ENCODE measurements around the gene CCR7.

Gene CCR7, protein sequence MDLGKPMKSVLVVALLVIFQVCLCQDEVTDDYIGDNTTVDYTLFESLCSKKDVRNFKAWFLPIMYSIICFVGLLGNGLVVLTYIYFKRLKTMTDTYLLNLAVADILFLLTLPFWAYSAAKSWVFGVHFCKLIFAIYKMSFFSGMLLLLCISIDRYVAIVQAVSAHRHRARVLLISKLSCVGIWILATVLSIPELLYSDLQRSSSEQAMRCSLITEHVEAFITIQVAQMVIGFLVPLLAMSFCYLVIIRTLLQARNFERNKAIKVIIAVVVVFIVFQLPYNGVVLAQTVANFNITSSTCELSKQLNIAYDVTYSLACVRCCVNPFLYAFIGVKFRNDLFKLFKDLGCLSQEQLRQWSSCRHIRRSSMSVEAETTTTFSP

DNA sequence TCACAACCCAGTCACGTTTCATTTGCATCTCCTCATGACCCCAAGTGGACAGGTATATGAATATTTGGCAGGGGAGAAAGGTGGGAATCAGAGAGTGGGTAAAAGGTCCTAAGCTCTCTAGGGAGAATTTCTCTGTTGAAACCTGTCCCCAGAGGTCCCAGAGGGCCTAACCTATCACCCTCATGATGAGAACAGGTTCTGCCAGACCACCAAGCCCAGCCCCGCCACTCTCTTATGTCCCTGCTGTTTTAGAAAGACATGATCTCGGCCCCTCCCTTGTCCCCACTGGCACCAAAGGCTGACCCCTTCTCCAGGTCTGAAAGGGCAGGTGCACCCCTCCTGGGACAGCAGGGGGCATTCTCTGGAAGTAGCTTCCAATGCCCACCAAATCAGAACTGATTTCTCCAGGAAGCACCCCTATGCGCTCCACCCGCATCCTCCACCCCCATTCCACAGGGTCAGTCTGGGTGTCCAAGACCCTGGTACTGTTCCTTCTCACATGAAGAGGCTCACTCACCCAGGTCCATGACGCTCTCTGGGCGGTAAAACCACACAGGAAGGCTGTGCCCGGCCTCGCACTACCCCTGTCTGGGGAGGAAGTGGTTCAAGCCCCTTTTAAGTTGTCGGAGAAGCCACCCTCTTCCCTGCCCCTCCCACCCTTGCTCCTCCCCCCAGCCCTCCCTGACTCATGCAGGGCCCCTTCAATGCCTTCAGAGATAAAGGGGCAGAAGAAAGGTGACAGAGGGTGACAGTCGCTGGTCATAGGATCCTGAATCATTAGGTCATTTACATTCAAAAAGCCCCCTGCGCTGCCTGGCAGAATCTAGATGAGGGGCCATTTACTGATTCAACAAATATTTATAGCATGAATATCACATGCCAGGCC is at the start of gene CCR7:
CCR7 (minus strand) TSS at position 590 of the 886 bp plus-strand sequence; CDS start at position 527, 63 bp downstream.
- peak in 2 of 3 experiments; percentile 53 to 70 for DNase-seq (ENCODE audit: low read depth in 3 of 3)

DNA sequence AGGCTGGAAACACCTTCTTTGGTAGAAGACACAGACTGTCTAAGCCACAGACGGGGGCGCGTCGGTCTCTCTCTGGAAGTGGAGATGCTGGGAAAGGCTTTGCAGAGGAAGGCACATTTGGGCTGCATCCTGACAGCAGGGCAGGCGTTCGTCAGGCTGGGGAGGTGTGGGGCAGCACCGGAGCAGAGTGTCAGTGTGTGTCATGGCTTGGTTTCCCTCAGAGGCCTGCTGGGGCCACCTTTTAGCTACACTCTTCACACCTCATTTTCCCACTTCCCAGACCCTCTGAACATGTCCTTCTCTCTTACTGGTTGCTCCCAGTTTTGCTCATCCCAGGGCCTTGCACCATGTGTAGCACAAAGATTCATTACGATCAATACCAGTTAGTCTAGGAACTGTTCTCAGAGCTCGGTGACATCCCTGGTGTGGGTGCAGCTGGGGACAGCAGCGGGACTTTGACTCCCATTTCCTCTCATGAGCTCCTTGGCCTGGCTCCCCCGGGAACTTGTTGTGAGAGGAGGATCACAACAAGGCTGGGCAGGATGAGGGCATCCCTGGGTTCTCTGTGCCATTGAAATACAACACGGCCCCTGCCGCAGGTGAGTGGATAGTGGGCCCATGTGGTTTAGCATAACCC is 49.3 kb upstream of the CCR7 start:
- DNase-seq (ENCODE audit: low read depth in 3 of 3) = no peak

DNA sequence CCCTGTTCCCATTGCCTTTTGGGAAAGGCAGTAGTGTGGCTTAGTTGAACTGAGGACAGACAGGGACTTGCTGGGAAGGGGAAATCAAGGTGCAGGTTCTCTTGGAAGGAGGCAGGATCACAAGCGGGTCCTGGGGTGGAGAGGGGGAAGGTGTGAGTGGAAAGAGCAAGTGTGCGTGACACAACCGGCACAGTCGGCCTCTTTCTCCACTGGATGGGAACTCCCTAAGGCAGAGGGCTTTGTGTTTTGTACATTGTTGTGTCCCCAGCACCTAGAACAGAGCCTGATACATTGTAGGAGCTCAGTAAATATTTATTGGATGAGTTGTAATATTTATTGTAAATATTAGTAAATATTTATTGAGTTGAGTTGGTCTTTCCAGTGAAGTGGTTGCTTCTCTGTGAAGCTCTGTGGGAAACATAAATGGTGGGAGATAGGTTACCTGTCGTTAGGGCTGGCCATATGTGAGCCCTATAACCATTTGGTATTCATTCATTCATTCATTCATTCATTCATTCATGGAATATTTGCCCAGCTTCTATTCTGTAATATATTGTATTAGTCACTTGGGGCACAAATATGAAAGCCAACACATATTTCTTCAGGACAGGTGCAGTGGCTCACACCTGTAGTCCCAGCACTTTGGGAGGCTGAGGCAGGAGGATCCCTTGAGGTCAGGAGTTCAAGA is 48.3 kb upstream of the CCR7 start:
- DNase-seq (ENCODE audit: low read depth in 3 of 3) = no peak

DNA sequence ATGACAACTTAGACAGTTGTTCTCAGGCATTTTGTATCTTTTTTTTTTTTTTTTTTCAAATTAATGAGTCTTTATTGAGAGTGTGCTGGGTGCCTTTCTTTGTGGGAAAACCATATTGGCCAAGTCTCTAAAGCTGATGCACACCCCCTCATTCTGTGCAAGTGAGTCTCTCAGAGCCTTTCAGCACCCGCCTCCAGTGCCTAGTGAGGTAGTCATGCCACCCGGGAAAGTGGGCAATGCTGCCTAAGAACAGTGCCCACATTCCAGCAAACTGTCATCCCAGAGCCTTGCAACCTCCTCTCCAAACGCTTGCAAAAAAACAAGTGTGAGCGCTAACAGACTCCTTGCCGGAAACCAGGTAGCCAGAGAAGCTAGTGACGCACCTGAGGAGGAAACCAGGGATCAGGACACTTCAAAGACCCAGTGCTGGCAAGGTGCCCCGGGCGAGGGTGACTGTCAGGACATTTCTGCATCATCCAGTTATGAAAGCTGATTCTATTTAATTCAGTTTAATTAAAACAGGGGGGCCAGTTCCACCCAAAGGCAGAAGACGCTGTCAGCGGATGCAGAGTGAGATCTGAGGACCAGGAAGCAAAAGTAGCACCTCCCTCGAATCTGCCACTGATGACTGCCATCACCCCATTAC is 47.5 kb upstream of the CCR7 start:
- DNase-seq (ENCODE audit: low read depth in 3 of 3) = peak in 1 of 3 experiments; percentile 57

DNA sequence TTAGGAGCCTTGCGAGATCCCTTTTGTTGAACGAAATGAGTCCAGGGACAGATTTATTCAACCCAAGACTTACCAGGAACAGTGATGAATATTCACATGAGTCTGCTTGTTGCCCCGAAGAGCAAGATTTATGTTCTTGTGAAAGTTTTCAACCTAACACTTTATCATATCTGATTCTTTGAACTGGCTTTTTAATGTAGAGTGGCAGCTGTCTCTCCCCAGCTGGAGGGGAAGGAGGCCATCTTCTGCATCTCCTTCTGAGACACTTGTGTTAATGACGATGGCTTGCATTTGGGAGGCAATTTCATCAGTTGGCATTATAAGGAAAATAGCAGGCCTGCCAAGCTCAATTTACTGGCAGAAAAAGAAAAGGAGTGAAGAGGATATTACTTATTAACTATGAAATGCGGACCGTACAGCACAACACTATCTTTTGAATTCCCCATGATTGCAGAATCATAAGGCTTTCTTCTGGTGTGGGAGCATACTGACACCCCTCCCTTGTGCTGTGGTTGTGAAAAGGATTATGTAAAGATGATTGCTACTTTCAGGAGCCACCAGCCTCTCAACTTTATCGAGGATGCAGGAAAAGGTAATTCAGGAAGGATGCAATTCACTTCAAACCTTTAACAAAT is 46.7 kb upstream of the CCR7 start:
- no peak for DNase-seq (ENCODE audit: low read depth in 3 of 3)

DNA sequence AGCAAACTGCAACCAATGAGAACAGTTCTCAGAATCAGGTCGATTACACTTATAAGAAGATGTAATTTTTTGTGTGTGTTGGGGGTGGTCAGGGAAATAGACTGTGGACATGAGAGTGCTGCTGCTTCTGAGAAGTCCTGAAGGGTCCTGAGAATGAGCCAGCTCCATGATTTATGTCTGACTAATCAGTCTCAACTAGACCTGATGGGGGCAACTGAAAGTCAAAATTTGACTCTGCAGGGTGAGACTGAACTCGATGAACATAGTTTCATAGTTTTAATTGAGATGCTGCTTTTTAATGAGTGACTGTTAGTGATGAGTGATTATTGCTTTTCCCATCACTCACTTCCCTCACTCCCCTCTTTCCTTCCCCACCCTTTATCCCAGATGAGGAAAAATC is 45.1 kb upstream of the CCR7 start:
- DNase-seq (ENCODE audit: low read depth in 3 of 3) = no peak

DNA sequence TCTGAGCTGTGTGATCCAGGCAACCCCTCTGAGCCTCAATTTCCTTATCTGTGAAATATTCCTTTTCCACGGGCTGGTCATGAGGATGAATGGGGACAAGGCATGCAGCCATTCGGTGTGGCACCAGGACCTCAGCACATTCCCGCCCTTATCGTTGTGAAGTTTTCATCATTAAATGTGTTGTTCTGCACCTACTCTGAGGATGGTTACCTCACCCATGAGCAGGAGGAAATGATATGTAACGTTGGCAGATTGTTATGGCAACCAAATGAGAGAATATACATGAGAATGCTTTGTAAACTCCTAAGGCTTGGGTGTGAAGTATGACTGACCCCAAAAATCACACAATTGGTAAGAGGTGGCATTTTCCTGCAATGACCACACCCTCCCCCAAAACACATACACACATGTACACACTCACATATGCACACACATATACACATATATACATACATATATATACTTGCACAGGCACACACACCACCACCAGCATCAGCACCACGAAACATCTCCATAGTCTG is 42.8 kb upstream of the CCR7 start:
- DNase-seq (ENCODE audit: low read depth in 3 of 3) = no peak

DNA sequence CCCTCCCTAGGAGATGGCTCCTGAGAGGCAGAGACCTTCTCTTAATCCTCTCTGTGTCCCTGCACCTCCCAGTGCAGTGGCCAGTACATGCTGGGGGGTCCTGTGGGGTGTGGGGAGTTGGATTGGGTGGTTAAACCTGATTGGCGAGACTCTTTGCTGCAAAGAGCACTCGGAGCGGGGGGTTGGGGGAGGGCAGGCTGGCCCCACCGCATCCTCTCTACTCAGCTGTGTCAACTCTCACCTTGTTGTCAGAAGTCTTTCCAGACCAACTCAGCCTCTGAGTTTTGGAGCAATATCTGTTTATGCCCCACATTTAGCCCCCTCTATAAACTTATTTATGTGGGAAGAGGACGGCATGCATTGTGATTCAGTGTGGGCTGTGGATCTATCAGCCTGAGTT is 42.4 kb upstream of the CCR7 start:
- no peak for DNase-seq (ENCODE audit: low read depth in 3 of 3)

DNA sequence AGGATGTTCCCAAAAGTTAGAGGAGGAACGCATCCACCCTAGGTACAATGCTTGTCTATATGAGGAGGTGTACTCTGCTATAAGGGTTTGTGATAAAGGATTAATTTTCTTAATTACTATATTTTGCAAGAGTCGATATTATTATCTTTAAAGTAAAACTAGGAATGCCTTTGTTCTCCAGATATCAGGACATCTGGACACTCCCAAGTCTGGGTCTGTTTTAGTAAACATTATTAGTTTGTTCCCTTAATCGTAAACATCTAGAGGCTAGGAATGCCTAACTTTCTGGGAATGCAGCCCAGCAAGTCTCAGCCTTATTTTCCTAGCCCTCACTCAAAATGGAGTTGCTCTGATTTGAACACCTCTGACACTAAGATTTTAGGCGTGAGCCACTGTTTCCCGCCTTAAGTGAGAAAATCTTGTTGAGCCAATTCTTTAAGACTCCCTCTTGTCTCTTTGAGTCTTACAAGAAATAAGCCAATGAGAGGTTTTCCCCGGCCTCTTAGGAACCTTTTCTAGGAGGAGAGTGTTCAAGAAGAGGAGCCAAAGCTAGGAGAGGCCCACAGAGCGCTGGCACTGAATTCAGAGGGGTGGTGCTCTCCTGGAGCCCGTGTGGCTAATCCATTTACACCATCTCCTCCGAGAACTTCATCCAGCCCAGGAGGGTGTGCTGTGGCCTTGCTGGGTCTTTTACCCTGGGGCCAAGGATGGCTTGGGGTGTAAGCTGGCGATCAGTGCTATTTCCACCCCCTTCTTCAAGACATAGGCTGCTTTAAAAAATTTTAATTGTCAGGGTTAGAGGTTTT is 41.5 kb upstream of the CCR7 start:
- no peak for DNase-seq (ENCODE audit: low read depth in 3 of 3)

DNA sequence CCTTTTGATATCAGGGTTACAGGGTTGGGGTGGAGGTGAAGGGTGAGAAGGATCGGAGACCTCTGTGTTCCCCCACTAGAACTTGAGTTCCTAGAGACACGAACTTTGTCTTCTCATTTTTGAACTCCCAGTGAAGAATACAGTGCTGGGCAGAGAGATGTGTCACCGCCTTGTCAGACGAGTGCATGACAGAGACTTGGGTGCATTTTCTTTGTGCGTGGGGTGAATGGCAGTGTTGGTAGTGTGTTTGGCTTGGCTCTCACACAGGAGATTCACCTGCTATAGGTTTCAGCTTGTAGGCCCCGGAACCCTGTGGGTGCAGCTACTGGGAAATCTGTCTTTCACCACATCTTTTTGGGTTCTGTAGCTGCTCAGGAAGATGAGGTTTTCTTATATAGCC is 40.0 kb upstream of the CCR7 start:
- peak in 2 of 3 experiments; percentile 47 to 65 for DNase-seq (ENCODE audit: low read depth in 3 of 3)

DNA sequence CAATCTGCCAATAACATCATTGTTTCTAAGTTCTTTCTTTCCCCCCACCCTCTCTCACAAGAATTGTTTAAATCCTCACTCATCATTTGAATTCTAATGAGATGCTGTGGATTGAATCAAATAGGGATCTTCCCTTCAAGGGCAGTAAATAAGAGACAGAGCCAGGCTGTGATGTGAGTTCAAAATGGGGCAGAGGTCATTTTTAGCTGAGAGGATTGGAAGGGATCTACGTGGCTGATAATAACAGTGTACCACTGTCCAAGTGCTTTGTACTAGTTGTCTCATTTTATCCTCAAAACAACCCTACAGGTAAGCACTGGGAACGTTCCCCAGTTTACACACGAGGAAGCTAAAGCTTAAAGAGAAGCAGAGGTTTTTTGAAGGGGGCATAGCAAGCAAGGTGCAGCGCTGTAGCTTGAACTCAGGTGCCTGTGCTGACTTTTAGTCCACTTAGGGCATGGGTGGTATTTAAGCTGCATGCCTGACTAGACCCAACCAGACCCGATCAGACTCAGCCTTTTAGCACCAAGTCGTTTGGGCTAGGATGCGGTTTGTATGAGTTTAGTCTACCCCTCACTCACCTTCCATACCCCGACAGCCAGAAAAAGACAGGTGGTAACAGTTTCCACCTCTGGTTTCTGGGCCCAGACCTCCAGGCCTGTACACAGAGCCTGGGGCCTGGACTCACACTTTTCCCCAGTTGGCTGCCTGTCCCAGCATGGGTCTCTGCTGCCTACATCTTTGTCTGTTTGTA is 39.2 kb upstream of the CCR7 start:
- no peak for DNase-seq (ENCODE audit: low read depth in 3 of 3)

DNA sequence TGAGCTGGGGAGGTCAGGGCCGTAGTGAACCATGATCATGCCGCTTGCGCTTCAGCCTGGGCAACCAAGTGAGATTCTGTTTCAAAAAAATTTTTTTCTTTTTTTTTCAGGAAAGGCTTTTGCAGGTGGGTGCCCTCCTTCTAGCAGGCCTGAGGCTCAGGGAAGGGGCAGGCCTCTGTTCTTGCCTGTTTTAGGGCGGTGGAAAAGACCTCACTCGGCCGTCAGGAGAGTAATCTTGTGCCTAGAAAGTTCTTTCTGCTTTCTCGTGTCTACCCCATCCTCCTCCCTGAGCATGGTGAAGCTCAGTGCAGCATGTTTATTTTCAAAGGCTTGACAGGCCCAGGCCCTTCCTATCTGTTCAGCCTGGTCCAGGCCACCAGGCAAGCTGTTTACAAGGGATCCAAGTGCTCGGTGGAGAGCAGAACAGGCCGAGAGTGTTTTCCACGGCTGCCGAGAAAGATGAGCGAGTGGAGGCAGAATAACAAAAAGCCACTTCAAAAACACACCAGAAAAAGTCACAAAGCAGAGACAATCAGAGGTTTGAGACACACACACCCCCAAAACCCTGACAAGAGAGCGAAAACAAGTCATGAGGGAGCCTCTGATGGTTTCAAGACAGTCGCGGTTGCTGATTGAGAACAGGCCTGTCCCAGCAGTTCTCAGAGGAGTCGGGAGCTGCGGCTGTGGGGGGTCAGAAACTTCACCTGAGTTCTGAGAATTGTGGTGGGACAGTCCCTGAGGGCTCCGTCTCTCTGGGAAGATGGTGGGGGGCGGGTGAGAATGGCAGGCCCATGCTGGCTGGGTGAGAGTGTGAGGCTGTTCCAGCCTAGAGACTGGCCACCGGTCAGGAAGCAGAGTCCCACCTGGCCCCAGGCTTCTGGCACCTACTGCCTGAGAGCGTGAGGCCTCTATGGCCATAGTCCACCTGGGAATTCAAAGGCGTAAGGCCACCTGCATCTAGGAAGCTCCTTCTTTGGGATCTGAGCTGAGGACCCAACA is 37.5 kb upstream of the CCR7 start:
- no peak for DNase-seq (ENCODE audit: low read depth in 3 of 3)

DNA sequence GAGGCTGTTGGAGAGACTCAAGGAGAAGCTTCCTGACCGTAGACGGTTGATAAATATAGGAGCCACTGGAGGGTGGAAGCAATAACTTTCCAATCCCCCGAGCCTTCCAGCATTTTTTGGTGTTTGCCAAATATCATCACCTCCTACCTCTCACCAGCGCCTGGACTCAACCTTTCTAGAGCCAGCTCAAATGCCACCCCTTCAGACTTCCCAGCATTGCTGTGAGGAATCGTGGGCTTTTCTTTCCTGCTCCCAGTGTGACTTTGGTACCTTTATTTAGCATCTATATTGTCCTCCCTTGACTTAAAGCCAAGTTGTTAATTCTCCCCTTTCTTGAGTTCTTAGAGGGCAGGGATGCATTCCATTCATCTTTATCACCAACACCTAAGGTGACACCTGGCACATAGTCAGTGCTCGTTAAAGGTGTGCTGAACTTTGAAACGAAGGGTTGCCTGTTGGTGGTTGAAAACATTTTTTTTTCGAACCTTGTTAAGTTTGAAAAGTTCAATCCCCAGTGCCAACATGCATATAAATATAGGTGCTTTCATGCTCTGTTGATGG is 35.3 kb upstream of the CCR7 start:
- no peak for DNase-seq (ENCODE audit: low read depth in 3 of 3)

DNA sequence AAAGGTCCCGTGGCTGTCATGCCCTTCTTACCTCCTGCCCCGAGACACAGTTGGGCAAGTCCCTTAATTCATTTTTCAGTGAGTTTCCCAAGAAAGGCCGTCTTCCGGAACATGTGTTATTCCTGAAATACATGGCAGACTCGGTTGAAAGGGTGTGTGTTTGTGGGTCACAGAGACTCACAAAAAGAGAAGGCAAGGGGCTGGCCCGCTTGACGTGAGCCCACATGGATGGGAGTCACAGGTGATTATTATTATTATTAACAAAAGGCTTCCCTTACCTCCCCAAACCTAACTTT is 34.1 kb upstream of the CCR7 start:
- no peak for DNase-seq (ENCODE audit: low read depth in 3 of 3)

DNA sequence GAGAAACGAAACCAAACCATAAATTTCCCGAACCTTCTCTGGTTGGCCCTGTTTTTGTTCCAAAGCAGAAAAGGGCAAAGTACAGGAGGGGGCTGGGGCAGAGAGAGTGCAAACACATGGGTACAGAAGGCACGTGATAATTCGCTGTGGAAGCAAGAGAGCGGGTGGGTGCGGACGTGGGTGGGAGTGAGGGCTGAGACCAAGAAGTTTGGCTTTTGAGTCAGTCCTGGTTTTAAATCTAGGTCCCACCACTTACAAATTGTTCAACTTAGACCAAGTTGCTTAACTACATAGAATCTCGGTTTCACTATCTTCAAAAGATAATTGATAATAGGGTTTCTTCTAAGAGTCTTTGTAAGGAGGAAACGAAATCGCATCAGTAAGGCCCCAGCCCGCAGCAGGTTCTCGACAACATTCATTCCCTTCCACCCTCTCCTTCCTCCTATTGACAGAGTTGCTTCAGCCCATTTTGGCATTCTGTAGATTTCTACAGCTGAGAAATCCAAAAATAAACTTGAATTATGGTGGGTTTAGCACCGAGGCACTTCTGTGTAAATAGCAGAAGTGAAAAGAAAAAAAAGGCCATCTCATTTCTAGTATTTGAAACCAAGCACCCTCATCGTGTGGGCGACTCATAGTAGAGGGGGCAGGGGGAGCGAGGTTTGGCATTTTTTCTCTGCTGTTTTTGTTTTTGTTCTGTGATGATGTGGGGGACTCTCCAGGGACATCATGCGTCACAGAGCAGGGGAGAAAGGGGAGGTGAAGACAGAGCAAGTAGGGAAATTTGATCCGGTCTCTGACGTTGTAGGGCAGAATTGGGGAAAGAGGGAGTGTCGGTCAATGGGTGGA is 33.6 kb upstream of the CCR7 start:
- DNase-seq (ENCODE audit: low read depth in 3 of 3) = peak in 2 of 3 experiments; percentile 65 to 70

DNA sequence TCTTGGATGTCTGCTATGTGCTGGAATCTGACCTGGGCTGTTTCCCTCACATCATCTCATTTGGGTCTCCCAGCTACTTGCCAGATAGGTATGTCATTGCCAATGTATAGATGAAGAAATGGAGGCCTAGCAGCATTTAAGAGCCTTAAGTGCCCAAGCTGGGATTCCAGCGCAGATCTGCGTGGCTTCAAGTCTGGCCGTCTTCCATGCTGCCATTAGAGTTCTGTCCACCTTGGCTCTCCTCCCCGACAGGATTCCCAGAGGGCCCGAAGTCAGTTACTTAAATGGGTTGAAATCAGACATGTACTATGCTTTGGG is 33.0 kb upstream of the CCR7 start:
- DNase-seq (ENCODE audit: low read depth in 3 of 3) = no peak
